Peyer's patch (tissue), 4 donors: ENCODE measurements around the gene AGPS. TPM values are rescaled to one million over a fixed set of nuclear protein-coding genes. Genes with fewer than 3 reads are reported as not detected.

Experiments used
- DNase-seq, 3 donors: peaks; one replicate each; pipeline ENCODE4 v3.0.0-alpha.2; 2017 to 2019
- H3K27ac ChIP-seq, 4 donors: fragments of 200-600 bp; sonication (generic); one replicate each; pipeline ENCODE4 v1.5.1; 2016 to 2019
- H3K27me3 ChIP-seq, 2 donors: fragments of 200-600 bp; sonication (generic); one replicate each; pipeline ENCODE4 v1.5.1; 2019
- H3K36me3 ChIP-seq, 3 donors: fragments of 200-600 bp; sonication (generic); one replicate each; pipeline ENCODE4 v1.5.1; 2016 to 2019
- H3K4me1 ChIP-seq, 4 donors: fragments of 200-600 bp; sonication (generic); one replicate each; pipeline ENCODE4 v1.5.1; 2016 to 2019
- H3K4me3 ChIP-seq, 4 donors: fragments of 200-600 bp; sonication (generic); 1 replicate in 3 of 4; 2 replicates in 1 of 4; pipeline ENCODE4 v1.5.1; 2016 to 2019; ENCODE audit warnings: mild to moderate bottlenecking in 1 of 4
- H3K9me3 ChIP-seq, 4 donors: fragments of 200-600 bp; sonication (generic); one replicate each; pipeline ENCODE4 v1.5.1; 2016 to 2019; ENCODE audit warnings: mild to moderate bottlenecking in 1 of 4
- POLR2A ChIP-seq, 2 donors: fragments of 450-650 bp; IDR thresholded peaks; one replicate each; pipeline ENCODE4 v1.5.1; 2017; ENCODE audit warnings: antibody characterized with exemption in 2 of 2, mild to moderate bottlenecking in 2 of 2, moderate library complexity in 2 of 2
- total RNA-seq, 4 donors: library from RNA; depleted of rRNA; stranded (reverse); fragments of >200 nt; gene quantifications; one replicate each; pipeline ENCODE4 v1.1.0, GENCODE V29; 2016
- TF ChIP-seq, protein P1 (sequence below), 6 experiments: fragments of 450-650 bp in 4 of 6; fragments of 200-600 bp in 2 of 6; sonication (generic) in 1 of 6; IDR thresholded peaks; one replicate each; pipeline ENCODE4 v1.5.1; 2017 to 2019; ENCODE audit warnings: antibody characterized with exemption in 6 of 6, mild to moderate bottlenecking in 3 of 6, moderate library complexity in 1 of 6

The AGPS gene
- total RNA-seq, 4 donors from 2014 or later = 18.2 to 26.3 (median 21.0) TPM

DNA sequence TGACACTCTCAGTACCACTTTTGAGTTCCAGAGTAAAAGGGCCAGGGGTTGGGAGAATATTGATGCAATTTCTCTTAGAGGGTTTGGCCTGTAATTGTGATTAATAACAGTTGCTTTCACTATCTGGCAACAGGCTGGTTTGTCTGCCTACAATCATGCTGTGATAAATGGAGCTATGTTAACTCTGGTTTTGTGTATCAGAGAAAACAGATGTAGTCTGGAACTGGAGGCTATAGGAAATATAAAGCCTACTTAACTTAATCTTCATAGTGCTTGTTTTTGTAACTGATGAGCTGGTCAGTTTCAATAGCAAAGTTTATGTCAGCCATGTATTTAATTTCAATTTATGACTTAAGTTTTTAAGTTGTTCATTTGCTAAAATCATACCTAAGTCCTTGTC, 138.0 kb downstream of the AGPS start:
- no peak overlapping the region for H3K27ac ChIP-seq
- no peak for TF ChIP-seq POLR2A (IDR thresholded peaks at IDR 0.05)
- TF ChIP-seq, protein P1, sequence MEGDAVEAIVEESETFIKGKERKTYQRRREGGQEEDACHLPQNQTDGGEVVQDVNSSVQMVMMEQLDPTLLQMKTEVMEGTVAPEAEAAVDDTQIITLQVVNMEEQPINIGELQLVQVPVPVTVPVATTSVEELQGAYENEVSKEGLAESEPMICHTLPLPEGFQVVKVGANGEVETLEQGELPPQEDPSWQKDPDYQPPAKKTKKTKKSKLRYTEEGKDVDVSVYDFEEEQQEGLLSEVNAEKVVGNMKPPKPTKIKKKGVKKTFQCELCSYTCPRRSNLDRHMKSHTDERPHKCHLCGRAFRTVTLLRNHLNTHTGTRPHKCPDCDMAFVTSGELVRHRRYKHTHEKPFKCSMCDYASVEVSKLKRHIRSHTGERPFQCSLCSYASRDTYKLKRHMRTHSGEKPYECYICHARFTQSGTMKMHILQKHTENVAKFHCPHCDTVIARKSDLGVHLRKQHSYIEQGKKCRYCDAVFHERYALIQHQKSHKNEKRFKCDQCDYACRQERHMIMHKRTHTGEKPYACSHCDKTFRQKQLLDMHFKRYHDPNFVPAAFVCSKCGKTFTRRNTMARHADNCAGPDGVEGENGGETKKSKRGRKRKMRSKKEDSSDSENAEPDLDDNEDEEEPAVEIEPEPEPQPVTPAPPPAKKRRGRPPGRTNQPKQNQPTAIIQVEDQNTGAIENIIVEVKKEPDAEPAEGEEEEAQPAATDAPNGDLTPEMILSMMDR (IDR thresholded peaks at IDR 0.05) = no peak

DNA sequence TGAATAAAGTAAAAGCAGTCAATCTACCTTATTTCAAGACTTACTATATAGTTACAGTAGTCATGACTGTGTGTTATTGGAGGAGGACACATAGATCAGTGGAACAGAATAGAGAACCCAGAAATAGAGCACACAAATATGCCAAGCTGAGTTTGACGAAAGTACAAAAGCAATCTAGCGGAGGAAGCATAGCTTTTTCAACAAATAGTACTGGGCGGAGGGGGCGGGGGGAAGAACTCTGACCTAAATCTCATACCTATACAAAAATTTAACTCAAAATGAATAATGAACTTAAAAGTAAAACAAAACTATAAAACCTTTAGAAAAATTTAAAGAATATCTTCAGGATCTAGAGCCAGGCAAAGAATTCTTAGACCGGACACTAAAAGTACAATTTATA, 139.1 kb downstream of the AGPS start:
- Histone ChIP-seq H3K4me3 (no peak overlapping the region), H3K4me1 (no peaks in the 10 kb centered on the region), H3K27ac (no peak overlapping the region), H3K36me3 (no peaks in the 10 kb centered on the region), H3K27me3 (no peaks in the 10 kb centered on the region), H3K9me3 (no peaks in the 10 kb centered on the region)
- no peak for TF ChIP-seq POLR2A (IDR thresholded peaks at IDR 0.05)
- TF ChIP-seq, protein P1 (IDR thresholded peaks at IDR 0.05) = no peak
- no peak for DNase-seq

More for the DNA sequence above, 138.0 kb downstream of the AGPS start:
- DNase-seq = no peak
- Histone ChIP-seq H3K27me3 (no peaks in the 10 kb centered on the region), H3K4me1 (no peaks in the 10 kb centered on the region), H3K36me3 (no peaks in the 10 kb centered on the region), H3K4me3 (no peak overlapping the region), H3K9me3 (no peaks in the 10 kb centered on the region)

DNA sequence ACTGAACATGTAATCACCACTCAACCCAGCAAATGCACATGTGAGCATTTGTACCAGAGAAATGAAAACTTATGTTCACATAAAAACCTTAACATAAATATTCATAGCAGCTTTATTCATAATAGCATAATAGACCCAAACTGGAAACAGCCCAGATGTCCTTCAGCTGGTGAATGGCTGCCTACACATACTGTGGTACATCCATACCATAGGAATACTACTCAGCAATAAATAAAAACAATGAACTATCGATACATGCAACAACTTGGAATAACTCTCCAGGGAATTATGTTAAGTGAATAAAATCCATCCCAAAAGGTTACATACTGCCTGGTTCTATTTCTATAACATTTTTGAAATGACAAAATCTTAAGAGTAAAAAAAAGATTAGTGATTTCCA, 140.0 kb downstream of the AGPS start:
- no peaks in the 10 kb centered on the region for H3K9me3 ChIP-seq
- no peaks in the 10 kb centered on the region for H3K36me3 ChIP-seq
- H3K27me3 ChIP-seq = no peaks in the 10 kb centered on the region
- no peak overlapping the region for H3K4me3 ChIP-seq
- TF ChIP-seq, protein P1 (IDR thresholded peaks at IDR 0.05) = no peak
- no peak for TF ChIP-seq POLR2A (IDR thresholded peaks at IDR 0.05)
- H3K27ac ChIP-seq = no peak overlapping the region
- H3K4me1 ChIP-seq = no peaks in the 10 kb centered on the region
- DNase-seq = no peak

DNA sequence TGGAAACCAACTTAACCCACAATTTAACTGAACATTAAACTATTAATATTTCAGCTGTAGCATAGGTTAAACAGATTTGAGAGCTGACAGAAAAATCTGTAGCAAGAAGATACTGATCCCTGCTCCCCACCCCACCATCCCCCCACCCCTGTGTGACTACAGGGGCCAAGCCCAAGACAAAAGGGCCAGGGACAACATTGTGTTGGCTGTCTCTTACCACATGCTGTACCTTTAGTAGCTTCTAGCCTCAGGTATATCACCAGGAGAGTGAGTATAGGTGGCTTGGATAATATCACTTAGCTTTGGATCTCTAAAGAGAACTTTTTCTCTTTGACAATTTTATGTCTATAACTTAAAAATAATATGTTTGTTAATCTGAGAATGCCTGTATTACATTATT, 140.7 kb downstream of the AGPS start:
- no peaks in the 10 kb centered on the region for H3K9me3 ChIP-seq
- no peak for DNase-seq
- TF ChIP-seq, protein P1 (IDR thresholded peaks at IDR 0.05) = no peak
- TF ChIP-seq POLR2A (IDR thresholded peaks at IDR 0.05) = no peak

DNA sequence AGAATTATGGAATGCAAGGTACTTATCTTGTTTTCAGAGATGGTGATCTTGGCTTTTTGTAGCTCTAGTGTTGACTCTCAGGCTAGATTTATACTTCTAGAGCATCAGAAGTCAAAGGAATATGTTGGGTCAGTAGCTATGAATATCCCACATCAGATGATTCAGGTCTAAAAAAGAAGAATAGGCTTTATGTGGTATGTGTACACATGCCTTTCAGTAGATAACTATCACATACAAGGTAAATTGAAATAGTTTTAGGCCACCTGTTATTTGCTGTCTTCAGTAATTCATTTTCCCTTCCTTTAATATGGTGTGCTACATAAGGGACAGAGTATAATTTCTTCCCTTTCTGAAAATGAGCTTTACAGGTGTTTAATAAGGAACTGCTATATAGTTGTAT, 142.4 kb downstream of the AGPS start:
- DNase-seq = no peak
- peaks cover 0 to 10% (median 0%) of the 10 kb centered on the region in 3 donors for H3K36me3 ChIP-seq
- no peak overlapping the region for H3K27ac ChIP-seq
- no peak for TF ChIP-seq POLR2A (IDR thresholded peaks at IDR 0.05)
- TF ChIP-seq, protein P1 (IDR thresholded peaks at IDR 0.05) = no peak
- no peak overlapping the region for H3K4me3 ChIP-seq
- no peaks in the 10 kb centered on the region for H3K9me3 ChIP-seq
- H3K4me1 ChIP-seq = no peaks in the 10 kb centered on the region
- no peaks in the 10 kb centered on the region for H3K27me3 ChIP-seq

More for the DNA sequence above, 140.7 kb downstream of the AGPS start:
- Histone ChIP-seq H3K4me3 (no peak overlapping the region), H3K27ac (no peak overlapping the region), H3K36me3 (peaks cover 0 to 7% (median 0%) of the 10 kb centered on the region in 3 donors), H3K27me3 (no peaks in the 10 kb centered on the region), H3K4me1 (no peaks in the 10 kb centered on the region)

DNA sequence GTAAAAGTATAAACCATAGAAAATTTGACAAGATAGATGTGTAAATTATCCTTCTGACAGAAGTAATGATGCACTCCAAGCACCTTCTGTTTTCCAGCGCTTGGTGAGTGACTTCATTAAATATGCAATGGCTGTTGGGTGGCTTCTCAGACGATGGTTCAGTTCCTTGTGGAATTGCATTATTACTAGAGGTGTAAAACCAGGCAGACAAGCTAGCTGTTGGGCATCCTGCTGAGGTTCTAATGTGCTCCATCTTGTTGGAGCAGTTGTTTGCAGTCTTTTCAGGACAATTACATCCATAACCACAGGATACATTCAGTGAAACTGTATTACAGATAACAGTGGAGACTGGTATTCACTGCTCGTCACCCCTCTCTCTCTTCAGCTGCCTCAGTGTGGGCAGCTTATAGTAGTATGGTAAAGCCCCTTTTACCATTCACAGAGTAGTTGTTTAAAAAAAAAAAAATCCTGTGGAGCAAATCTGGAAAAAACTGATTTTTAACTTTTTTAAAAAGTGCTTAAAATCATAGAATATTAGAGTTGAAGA, 143.5 kb downstream of the AGPS start:
- no peaks in the 10 kb centered on the region for H3K9me3 ChIP-seq
- no peak for DNase-seq
- no peak overlapping the region for H3K27ac ChIP-seq

More for the DNA sequence above, 143.5 kb downstream of the AGPS start:
- Histone ChIP-seq H3K4me1 (no peaks in the 10 kb centered on the region), H3K27me3 (no peaks in the 10 kb centered on the region), H3K4me3 (no peak overlapping the region), H3K36me3 (peaks cover 0 to 10% (median 0%) of the 10 kb centered on the region in 3 donors)
- TF ChIP-seq POLR2A (IDR thresholded peaks at IDR 0.05) = no peak
- TF ChIP-seq, protein P1 (IDR thresholded peaks at IDR 0.05) = no peak
